ENCODE data around the gene ZNF185.

The ZNF185 gene

GRCh38 chrX:152896450-152896849 is 1.4 kb upstream of the ZNF185 start:
- H3K4me3 ChIP-seq (ENCODE audit: low read length), result no peak overlapping the region
- H3K9ac ChIP-seq (ENCODE audit: low read depth, low read length), result no peak overlapping the region
- H3K27ac ChIP-seq (ENCODE audit: low read length), result no peak overlapping the region
- no peaks in the 10 kb centered on the region for H3K36me3 ChIP-seq (ENCODE audit: insufficient read depth, low read depth, low read length)
- H3K27me3 ChIP-seq (ENCODE audit: insufficient read depth, low read length), result peaks cover 11% of the 10 kb centered on the region
- H3K4me1 ChIP-seq (ENCODE audit: insufficient read depth, low read length), result peaks cover 13% of the 10 kb centered on the region
- H3K9me3 ChIP-seq (ENCODE audit: insufficient read depth, low read depth, low read length), result no peaks in the 10 kb centered on the region

GRCh38 chrX:152898442-152898841 is 575 bp downstream of the ZNF185 start:
- Histone ChIP-seq H3K27ac (ENCODE audit: low read length) (no peak overlapping the region), H3K4me1 (ENCODE audit: insufficient read depth, low read length) (peaks cover 7% of the 10 kb centered on the region), H3K9me3 (ENCODE audit: insufficient read depth, low read depth, low read length) (no peaks in the 10 kb centered on the region), H3K27me3 (ENCODE audit: insufficient read depth, low read length) (peaks cover 11% of the 10 kb centered on the region), H3K4me3 (ENCODE audit: low read length) (peak overlapping the region; percentile 60), H3K36me3 (ENCODE audit: insufficient read depth, low read depth, low read length) (no peaks in the 10 kb centered on the region), H3K9ac (ENCODE audit: low read depth, low read length) (no peak overlapping the region)

GRCh38 chrX:152899111-152899873 is 1.4 kb downstream of the ZNF185 start:
- H3K9me3 ChIP-seq (ENCODE audit: insufficient read depth, low read depth, low read length), result no peaks in the 10 kb centered on the region
- H3K27ac ChIP-seq (ENCODE audit: low read length), result no peak overlapping the region
- peaks cover 3% of the 10 kb centered on the region for H3K4me1 ChIP-seq (ENCODE audit: insufficient read depth, low read length)
- H3K36me3 ChIP-seq (ENCODE audit: insufficient read depth, low read depth, low read length), result no peaks in the 10 kb centered on the region
- H3K9ac ChIP-seq (ENCODE audit: low read depth, low read length), result no peak overlapping the region
- peaks cover 11% of the 10 kb centered on the region for H3K27me3 ChIP-seq (ENCODE audit: insufficient read depth, low read length)
- no peak overlapping the region for H3K4me3 ChIP-seq (ENCODE audit: low read length)

GRCh38 chrX:152899874-152900719 is 2.2 kb downstream of the ZNF185 start:
- no peak overlapping the region for H3K9ac ChIP-seq (ENCODE audit: low read depth, low read length)
- peaks cover 5% of the 10 kb centered on the region for H3K4me1 ChIP-seq (ENCODE audit: insufficient read depth, low read length)
- no peak overlapping the region for H3K27ac ChIP-seq (ENCODE audit: low read length)
- H3K27me3 ChIP-seq (ENCODE audit: insufficient read depth, low read length), result peaks cover 11% of the 10 kb centered on the region
- H3K36me3 ChIP-seq (ENCODE audit: insufficient read depth, low read depth, low read length), result no peaks in the 10 kb centered on the region
- no peak overlapping the region for H3K4me3 ChIP-seq (ENCODE audit: low read length)
- no peaks in the 10 kb centered on the region for H3K9me3 ChIP-seq (ENCODE audit: insufficient read depth, low read depth, low read length)

- no peak overlapping the region for H3K9ac ChIP-seq (ENCODE audit: low read depth, low read length)
- peaks cover 10% of the 10 kb centered on the region for H3K27me3 ChIP-seq (ENCODE audit: insufficient read depth, low read length)
- H3K27ac ChIP-seq (ENCODE audit: low read length), result no peak overlapping the region
- no peaks in the 10 kb centered on the region for H3K9me3 ChIP-seq (ENCODE audit: insufficient read depth, low read depth, low read length)
- no peak overlapping the region for H3K4me3 ChIP-seq (ENCODE audit: low read length)
- peaks cover 5% of the 10 kb centered on the region for H3K4me1 ChIP-seq (ENCODE audit: insufficient read depth, low read length)
- H3K36me3 ChIP-seq (ENCODE audit: insufficient read depth, low read depth, low read length), result no peaks in the 10 kb centered on the region
Observed at GRCh38 chrX:152900937-152901445, 3.1 kb downstream of the ZNF185 start.

- Histone ChIP-seq H3K9me3 (ENCODE audit: insufficient read depth, low read depth, low read length) (no peaks in the 10 kb centered on the region), H3K36me3 (ENCODE audit: insufficient read depth, low read depth, low read length) (no peaks in the 10 kb centered on the region), H3K4me1 (ENCODE audit: insufficient read depth, low read length) (peaks cover 5% of the 10 kb centered on the region), H3K27me3 (ENCODE audit: insufficient read depth, low read length) (peaks cover under 1% of the 10 kb centered on the region; the same call in 1 of the 2 replicates), H3K4me3 (ENCODE audit: low read length) (no peak overlapping the region), H3K9ac (ENCODE audit: low read depth, low read length) (no peak overlapping the region), H3K27ac (ENCODE audit: low read length) (no peak overlapping the region)
Observed at GRCh38 chrX:152901816-152902501, 4.1 kb downstream of the ZNF185 start.

- H3K9ac ChIP-seq (ENCODE audit: low read depth, low read length), result no peak overlapping the region
- H3K27me3 ChIP-seq (ENCODE audit: insufficient read depth, low read length), result no peaks in the 10 kb centered on the region; the same call in 1 of the 2 replicates
- H3K36me3 ChIP-seq (ENCODE audit: insufficient read depth, low read depth, low read length), result no peaks in the 10 kb centered on the region
- no peak overlapping the region for H3K27ac ChIP-seq (ENCODE audit: low read length)
- H3K4me1 ChIP-seq (ENCODE audit: insufficient read depth, low read length), result peaks cover 5% of the 10 kb centered on the region; the same call in 1 of the 2 replicates
- no peaks in the 10 kb centered on the region for H3K9me3 ChIP-seq (ENCODE audit: insufficient read depth, low read depth, low read length)
- no peak overlapping the region for H3K4me3 ChIP-seq (ENCODE audit: low read length)
Observed at GRCh38 chrX:152902502-152902820, 4.6 kb downstream of the ZNF185 start.

- Histone ChIP-seq H3K4me1 (ENCODE audit: insufficient read depth, low read length) (peaks cover 5% of the 10 kb centered on the region; the same call in 1 of the 2 replicates), H3K36me3 (ENCODE audit: insufficient read depth, low read depth, low read length) (no peaks in the 10 kb centered on the region), H3K9ac (ENCODE audit: low read depth, low read length) (no peak overlapping the region), H3K9me3 (ENCODE audit: insufficient read depth, low read depth, low read length) (no peaks in the 10 kb centered on the region), H3K4me3 (ENCODE audit: low read length) (no peak overlapping the region), H3K27ac (ENCODE audit: low read length) (no peak overlapping the region), H3K27me3 (ENCODE audit: insufficient read depth, low read length) (no peaks in the 10 kb centered on the region; the same call in 1 of the 2 replicates)
Observed at GRCh38 chrX:152903589-152903988, 5.7 kb downstream of the ZNF185 start.

GRCh38 chrX:152904151-152905080 is 6.5 kb downstream of the ZNF185 start:
- peaks cover 5% of the 10 kb centered on the region; the same call in 1 of the 2 replicates for H3K4me1 ChIP-seq (ENCODE audit: insufficient read depth, low read length)
- no peaks in the 10 kb centered on the region for H3K36me3 ChIP-seq (ENCODE audit: insufficient read depth, low read depth, low read length)
- no peaks in the 10 kb centered on the region; the same call in 1 of the 2 replicates for H3K27me3 ChIP-seq (ENCODE audit: insufficient read depth, low read length)
- peak overlapping the region; percentile 52; the same call in 1 of the 2 replicates for H3K4me3 ChIP-seq (ENCODE audit: low read length)
- no peaks in the 10 kb centered on the region for H3K9me3 ChIP-seq (ENCODE audit: insufficient read depth, low read depth, low read length)
- H3K27ac ChIP-seq (ENCODE audit: low read length), result no peak overlapping the region
- H3K9ac ChIP-seq (ENCODE audit: low read depth, low read length), result peak overlapping the region; percentile 24; the same call in 1 of the 2 replicates

GRCh38 chrX:152905081-152905420 is 7.2 kb downstream of the ZNF185 start:
- Histone ChIP-seq H3K27ac (ENCODE audit: low read length) (no peak overlapping the region), H3K27me3 (ENCODE audit: insufficient read depth, low read length) (no peaks in the 10 kb centered on the region; the same call in 1 of the 2 replicates), H3K4me3 (ENCODE audit: low read length) (no peak overlapping the region), H3K9me3 (ENCODE audit: insufficient read depth, low read depth, low read length) (no peaks in the 10 kb centered on the region), H3K9ac (ENCODE audit: low read depth, low read length) (no peak overlapping the region), H3K4me1 (ENCODE audit: insufficient read depth, low read length) (peaks cover 5% of the 10 kb centered on the region; the same call in 1 of the 2 replicates), H3K36me3 (ENCODE audit: insufficient read depth, low read depth, low read length) (no peaks in the 10 kb centered on the region)
